Measurements from ENCODE around the gene IPO4.

The IPO4 gene

DNA sequence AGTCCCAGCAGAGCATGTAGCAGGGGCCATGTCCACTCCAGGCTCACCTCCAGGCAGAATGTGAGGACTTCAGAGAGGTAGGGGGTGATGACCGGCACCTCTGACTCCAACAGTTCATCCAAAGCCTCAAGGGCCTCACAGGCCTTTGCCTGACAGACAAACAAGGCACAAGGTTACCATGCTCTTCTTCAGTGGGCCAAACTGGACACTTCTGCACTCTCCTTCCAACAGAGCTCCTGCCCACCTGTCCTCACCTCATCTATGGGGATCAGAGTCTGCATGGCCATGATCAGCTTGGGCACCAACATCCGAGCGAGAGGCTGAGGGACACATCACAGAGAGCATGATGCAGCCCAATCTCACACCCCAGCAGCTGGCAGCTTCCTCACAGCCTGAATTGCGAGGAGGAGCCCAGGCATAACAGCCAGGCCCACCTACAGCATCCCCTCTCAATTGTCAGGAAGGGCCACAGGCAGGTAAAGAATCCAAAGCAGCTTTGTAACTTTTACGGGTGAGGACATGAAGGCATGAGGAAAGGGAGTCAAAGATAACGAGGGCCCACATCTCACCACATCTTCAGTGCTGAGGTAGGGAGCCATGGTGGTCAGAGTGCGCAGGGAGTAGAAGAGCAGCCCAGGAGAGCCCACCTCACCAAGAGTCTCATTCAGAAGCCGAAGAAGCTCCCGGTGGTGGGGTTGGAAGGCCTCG, 1.6 kb downstream of the IPO4 start:
- no peaks in the 10 kb centered on the region for H3K9me3 ChIP-seq
- H3K4me1 ChIP-seq = no peaks in the 10 kb centered on the region
- DNase-seq = no peak
- peaks cover 53% of the 10 kb centered on the region for H3K36me3 ChIP-seq
- no peaks in the 10 kb centered on the region for H3K27me3 ChIP-seq
- TF ChIP-seq, protein P1, sequence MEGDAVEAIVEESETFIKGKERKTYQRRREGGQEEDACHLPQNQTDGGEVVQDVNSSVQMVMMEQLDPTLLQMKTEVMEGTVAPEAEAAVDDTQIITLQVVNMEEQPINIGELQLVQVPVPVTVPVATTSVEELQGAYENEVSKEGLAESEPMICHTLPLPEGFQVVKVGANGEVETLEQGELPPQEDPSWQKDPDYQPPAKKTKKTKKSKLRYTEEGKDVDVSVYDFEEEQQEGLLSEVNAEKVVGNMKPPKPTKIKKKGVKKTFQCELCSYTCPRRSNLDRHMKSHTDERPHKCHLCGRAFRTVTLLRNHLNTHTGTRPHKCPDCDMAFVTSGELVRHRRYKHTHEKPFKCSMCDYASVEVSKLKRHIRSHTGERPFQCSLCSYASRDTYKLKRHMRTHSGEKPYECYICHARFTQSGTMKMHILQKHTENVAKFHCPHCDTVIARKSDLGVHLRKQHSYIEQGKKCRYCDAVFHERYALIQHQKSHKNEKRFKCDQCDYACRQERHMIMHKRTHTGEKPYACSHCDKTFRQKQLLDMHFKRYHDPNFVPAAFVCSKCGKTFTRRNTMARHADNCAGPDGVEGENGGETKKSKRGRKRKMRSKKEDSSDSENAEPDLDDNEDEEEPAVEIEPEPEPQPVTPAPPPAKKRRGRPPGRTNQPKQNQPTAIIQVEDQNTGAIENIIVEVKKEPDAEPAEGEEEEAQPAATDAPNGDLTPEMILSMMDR (IDR thresholded peaks at IDR 0.05; ENCODE audit: low read depth, low read length) = no peak
- H3K4me3 ChIP-seq (ENCODE audit: low read depth, low read length) = peak overlapping the region; percentile 94

- H3K4me3 ChIP-seq (ENCODE audit: low read depth, low read length) = no peak overlapping the region
- no peak for DNase-seq
- no peaks in the 10 kb centered on the region for H3K4me1 ChIP-seq
- TF ChIP-seq, protein P1 (IDR thresholded peaks at IDR 0.05; ENCODE audit: low read depth, low read length) = no peak
- H3K9me3 ChIP-seq = no peaks in the 10 kb centered on the region
- H3K27me3 ChIP-seq = no peaks in the 10 kb centered on the region
- peaks cover 64% of the 10 kb centered on the region for H3K36me3 ChIP-seq
Measured at GRCh38 chr14:24185741-24186140, 2.9 kb downstream of the IPO4 start.

GRCh38 chr14:24185026-24185425, 3.6 kb downstream of the IPO4 start:
- Histone ChIP-seq H3K27me3 (no peaks in the 10 kb centered on the region), H3K4me3 (ENCODE audit: low read depth, low read length) (no peak overlapping the region), H3K4me1 (no peaks in the 10 kb centered on the region), H3K9me3 (no peaks in the 10 kb centered on the region), H3K36me3 (peaks cover 72% of the 10 kb centered on the region)
- DNase-seq = no peak
- TF ChIP-seq, protein P1 (IDR thresholded peaks at IDR 0.05; ENCODE audit: low read depth, low read length) = no peak

- Histone ChIP-seq H3K27me3 (no peaks in the 10 kb centered on the region), H3K36me3 (peaks cover 78% of the 10 kb centered on the region), H3K4me3 (ENCODE audit: low read depth, low read length) (no peak overlapping the region), H3K4me1 (no peaks in the 10 kb centered on the region), H3K9me3 (no peaks in the 10 kb centered on the region)
- DNase-seq = no peak
- TF ChIP-seq, protein P1 (IDR thresholded peaks at IDR 0.05; ENCODE audit: low read depth, low read length) = no peak
Measured at GRCh38 chr14:24184104-24184970, 4.3 kb downstream of the IPO4 start.

- H3K27me3 ChIP-seq = no peaks in the 10 kb centered on the region
- H3K4me3 ChIP-seq (ENCODE audit: low read depth, low read length) = no peak overlapping the region
- TF ChIP-seq, protein P1 (IDR thresholded peaks at IDR 0.05; ENCODE audit: low read depth, low read length) = no peak
- peaks cover 90% of the 10 kb centered on the region for H3K36me3 ChIP-seq
- H3K4me1 ChIP-seq = no peaks in the 10 kb centered on the region
- DNase-seq = no peak
- H3K9me3 ChIP-seq = no peaks in the 10 kb centered on the region
Measured at GRCh38 chr14:24183014-24183481, 5.6 kb downstream of the IPO4 start.

All from BE2C (cell line).